HG02943 (cell line): ENCODE measurements around the gene ZNF428.
"Not testable (repeated sequence)": the region's sequence is repeated elsewhere in the genome, so short reads cannot be mapped to it uniquely, and the experiment has no call there.

Experiments used
- ATAC-seq: cut with Tn5 transposase; IDR thresholded peaks from one replicate; pipeline ENCODE4 v1.9.1; 2021; ENCODE audit warnings: mild to moderate bottlenecking, low read depth, moderate library complexity; ENCODE audit not compliant: unreplicated experiment

Gene ZNF428

GRCh38 chr19:43641333-43641732 is 21.9 kb upstream of the ZNF428 start:
- ATAC-seq, result no peak

- ATAC-seq, result no peak
Measured at GRCh38 chr19:43640424-43640757, 21.0 kb upstream of the ZNF428 start.

- no peak for ATAC-seq
Measured at GRCh38 chr19:43639519-43640423, 20.3 kb upstream of the ZNF428 start, which contains the start of gene CADM4. Gene CADM4, minus strand, starts transcription at chr19:43639850. Its CDS starts 60 bp downstream, at chr19:43639790.

- no peak for ATAC-seq
Measured at GRCh38 chr19:43638995-43639518, 19.6 kb upstream of the ZNF428 start.

GRCh38 chr19:43638214-43638994 is 19.0 kb upstream of the ZNF428 start:
- ATAC-seq, result no peak

GRCh38 chr19:43636121-43636683 is 16.8 kb upstream of the ZNF428 start:
- no peak for ATAC-seq

- ATAC-seq, result not testable (repeated sequence)
Measured at GRCh38 chr19:43635561-43635940, 16.1 kb upstream of the ZNF428 start.

- no peak for ATAC-seq
Measured at GRCh38 chr19:43634872-43635560, 15.6 kb upstream of the ZNF428 start.

GRCh38 chr19:43634506-43634871 is 15.1 kb upstream of the ZNF428 start:
- ATAC-seq, result no peak

- ATAC-seq, result no peak
Measured at GRCh38 chr19:43634068-43634467, 14.6 kb upstream of the ZNF428 start.

- ATAC-seq, result no peak
Measured at GRCh38 chr19:43633520-43633919, 14.1 kb upstream of the ZNF428 start.

- no peak for ATAC-seq
Measured at GRCh38 chr19:43631491-43631890, 12.1 kb upstream of the ZNF428 start.

GRCh38 chr19:43628646-43629326 is 9.4 kb upstream of the ZNF428 start:
- ATAC-seq, result no peak

- no peak for ATAC-seq
Measured at GRCh38 chr19:43626838-43627237, 7.4 kb upstream of the ZNF428 start.

- no peak for ATAC-seq
Measured at GRCh38 chr19:43625918-43626579, 6.6 kb upstream of the ZNF428 start.

GRCh38 chr19:43624933-43625332 is 5.5 kb upstream of the ZNF428 start:
- no peak for ATAC-seq

- no peak for ATAC-seq
Measured at GRCh38 chr19:43623889-43624670, 4.7 kb upstream of the ZNF428 start.

- ATAC-seq, result no peak
Measured at GRCh38 chr19:43622956-43623355, 3.5 kb upstream of the ZNF428 start.

- ATAC-seq, result no peak
Measured at GRCh38 chr19:43622070-43622469, 2.6 kb upstream of the ZNF428 start.
